Ureter (tissue), 1 donor: ENCODE measurements around the gene GRAP2. TPM values are rescaled to one million over a fixed set of nuclear protein-coding genes. Genes with fewer than 3 reads are reported as not detected.
"Not testable (repeated sequence)": the region's sequence is repeated elsewhere in the genome, so short reads cannot be mapped to it uniquely, and the experiment has no call there.

Source experiments
- DNase-seq: peaks from one replicate; pipeline ENCODE4 v3.0.0-alpha.2; 2020; ENCODE audit warnings: low spot score
- total RNA-seq: library from RNA; stranded (reverse); gene quantifications from one replicate; pipeline ENCODE4 v1.2.4, GENCODE V29; 2023
- donor health status: DM: yes; HTN: yes; CAD: no.

Gene GRAP2
- total RNA-seq, 1 donor from 2014 or later: 7.9 TPM

DNA sequence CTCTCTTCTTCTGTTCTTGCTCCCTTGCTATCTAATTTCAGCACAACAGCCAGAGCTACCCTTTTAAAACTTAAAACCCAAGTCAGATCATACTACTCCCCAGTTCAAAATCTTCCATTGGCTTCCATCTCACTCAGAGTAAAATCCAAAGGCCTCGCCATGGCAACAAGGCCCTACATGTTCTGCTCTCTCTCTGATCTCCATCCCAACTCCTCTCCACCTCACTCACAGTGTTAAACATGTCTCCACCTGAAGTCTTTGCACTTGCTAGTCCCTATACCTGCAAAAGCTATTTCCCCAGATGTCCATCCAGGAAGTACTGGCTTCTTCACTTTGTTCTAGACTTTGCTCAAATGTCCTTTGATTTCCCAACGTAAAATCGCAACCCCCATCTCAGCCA, 3.0 kb upstream of the GRAP2 start:
- DNase-seq: no peak

DNA sequence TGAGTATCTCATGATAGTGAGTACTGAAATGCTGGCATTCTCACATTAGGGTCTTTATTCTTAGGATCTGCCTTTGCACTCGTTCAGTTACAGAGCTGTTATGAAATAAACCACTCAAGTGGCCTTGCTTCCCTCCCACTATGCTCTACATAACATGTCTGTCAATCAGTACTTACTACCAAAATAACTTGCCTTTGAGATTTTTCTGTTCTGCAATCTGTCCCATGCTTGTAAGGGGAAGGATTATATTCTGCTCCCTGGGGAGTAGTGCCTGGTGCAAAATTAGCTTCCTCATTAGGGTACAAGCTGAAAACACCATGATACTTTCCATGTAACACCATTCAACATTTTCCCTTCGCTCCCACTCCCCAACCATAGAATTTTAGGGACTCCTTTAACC, 1.9 kb upstream of the GRAP2 start:
- no peak for DNase-seq

DNA sequence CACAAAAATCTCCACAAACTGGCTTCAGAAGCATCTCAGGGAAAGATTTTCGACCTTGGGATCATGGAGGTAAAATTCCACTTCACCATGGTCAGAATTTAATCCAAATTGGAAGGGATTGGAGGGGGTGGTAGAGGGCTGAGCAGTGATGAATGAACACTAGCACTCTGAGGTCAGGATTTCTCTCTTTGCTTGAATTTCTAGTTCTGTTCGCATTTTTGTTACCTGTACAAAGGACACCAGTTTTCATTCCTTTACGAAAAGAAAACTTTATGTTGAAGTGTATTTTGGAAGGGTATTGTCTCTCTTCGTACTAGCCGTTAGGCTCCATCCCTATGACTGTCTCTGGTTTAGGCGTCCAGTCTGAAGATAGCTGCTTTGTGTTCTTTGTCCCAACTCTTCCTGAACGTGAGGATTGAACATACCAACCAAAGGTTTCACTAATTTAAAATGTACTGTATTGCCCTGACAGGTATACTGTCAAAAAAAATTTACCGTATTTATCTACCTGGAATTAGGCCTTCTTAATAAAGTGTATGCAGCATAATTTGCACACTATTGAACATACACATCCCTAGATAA, 772 bp downstream of the GRAP2 start:
- no peak for DNase-seq

DNA sequence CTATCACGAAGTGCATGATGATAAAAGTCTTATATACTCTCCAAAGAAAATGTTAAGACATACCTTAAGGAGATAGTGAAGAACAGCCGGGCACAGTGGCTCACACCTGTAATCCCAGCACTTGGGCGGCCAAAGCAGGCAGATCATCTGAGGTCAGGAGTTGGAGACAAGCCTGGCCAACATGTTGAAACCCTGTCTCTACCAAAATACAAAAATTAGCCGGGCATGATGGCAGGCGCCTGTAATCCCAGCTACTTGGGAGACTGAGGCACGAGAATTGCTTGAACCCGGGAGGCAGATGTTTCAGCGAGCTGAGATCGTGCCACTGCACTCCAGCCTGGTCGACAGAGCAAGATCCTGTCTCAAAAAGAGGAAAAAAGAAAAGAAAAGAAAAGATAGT, 3.1 kb downstream of the GRAP2 start:
- DNase-seq: not testable (repeated sequence)

DNA sequence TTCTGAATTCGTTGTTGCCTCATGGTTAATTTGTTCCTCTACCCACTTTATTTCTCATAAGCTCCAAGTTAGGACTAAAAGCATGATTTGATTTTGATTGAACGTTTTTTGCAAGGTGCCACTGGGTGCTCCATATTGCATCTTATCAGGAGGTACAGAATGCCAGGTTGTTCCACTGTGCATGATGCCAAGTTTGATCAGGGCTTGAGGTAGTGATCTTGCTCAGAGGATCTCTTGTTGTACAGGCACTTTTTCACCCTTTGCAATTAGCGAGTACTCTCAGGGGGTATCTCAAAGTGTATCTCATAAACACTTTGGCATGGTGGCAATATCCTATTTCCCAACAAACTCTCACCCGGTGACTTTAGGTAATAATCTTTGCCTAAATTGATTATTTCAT, 4.0 kb downstream of the GRAP2 start:
- DNase-seq: no peak

DNA sequence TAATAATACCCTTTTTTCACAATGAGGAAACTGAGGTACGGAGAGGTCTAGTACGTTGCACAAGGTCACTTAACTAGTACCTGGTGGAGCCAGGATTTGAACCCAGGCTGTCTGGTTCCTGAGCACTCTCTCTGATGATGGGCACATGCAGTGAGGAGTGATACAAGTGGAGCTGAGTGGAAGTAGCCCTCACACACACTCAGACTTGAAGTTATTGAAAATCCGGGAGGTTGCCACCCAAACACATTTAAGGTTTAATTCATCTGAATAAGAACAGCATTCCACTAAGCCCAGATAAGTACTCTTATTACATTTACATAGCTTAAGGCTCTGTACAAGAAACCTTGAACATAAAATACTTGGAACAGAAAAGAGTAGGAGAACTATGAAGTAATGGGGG, 4.8 kb downstream of the GRAP2 start:
- no peak for DNase-seq

DNA sequence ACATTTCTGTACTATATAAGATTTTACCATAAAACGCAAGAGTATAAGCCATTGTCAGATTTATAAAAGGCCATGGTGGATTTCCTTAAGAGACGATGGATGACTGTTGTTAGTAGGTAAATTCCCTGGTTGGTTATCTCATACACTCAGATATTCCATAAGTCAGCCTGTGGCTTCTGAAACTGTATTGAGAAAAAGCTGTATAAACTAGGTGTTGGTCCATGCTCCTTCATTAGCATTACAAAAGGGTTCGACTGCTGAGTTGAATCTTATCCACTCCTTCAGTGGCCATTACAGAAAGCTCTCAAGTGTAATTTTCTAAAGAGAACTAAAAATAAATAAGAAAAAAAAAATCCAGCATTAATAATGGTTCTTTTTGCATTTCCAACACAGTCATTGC, 5.3 kb downstream of the GRAP2 start:
- no peak for DNase-seq

DNA sequence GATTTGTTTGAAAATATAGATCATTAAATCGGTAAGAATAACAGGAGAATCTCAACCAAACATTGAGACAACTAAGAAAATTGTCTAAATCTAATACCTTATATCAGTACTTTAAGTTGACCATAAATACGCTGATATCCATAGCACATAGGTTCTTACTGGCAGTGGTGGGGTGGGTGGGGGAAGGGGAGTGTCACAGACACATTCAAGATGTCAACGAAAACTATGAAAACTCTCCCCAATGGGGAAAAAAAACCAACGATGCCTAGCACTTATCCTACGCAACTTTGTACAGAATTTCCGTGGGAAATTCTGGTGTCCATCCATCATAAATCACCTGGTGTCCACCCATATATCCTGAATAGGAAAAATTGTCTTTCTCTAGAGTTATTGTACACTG, 6.2 kb downstream of the GRAP2 start:
- DNase-seq: no peak

DNA sequence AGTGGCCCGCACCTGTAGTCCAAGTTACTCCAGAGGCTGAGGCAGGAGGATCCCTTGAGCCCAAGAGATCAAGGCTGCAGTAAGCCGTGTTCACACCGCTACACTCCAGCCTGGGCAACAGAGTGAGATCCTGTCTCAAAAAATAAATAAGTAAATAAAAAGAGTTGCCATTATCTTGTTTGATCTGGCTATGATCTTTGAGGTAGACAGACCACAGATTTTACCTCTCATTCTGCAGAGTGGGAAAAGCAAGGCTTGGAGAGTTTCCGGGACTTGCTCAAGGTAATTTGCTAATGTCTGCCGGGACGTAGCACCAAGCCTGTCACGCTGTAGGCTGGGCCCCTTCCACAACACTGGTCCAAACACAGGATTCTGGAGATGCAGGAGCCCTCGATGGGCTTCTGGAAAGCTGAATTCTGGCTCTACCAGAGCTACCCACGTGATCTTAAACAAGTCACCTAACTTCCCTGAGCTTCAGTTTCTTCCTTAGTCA, 6.8 kb downstream of the GRAP2 start:
- DNase-seq: no peak

DNA sequence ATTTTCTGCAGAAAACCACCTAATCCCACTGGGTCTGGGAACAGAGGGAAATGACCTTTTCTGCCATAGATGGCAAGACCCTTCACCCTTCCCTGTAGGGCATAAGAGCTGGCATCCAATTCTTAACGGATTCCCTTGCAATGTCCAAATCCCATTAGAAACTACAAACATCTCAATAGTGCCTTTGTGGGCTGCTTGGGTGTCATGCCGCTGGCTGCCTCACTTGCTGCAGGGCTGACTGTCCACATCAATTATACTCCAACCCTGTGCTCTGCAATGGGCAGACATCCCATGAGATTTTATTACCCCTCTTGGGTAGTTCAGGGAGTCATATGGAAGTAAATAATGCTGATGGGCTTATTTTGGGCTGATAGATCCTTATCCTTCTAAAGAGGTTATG, 7.3 kb downstream of the GRAP2 start:
- no peak for DNase-seq

DNA sequence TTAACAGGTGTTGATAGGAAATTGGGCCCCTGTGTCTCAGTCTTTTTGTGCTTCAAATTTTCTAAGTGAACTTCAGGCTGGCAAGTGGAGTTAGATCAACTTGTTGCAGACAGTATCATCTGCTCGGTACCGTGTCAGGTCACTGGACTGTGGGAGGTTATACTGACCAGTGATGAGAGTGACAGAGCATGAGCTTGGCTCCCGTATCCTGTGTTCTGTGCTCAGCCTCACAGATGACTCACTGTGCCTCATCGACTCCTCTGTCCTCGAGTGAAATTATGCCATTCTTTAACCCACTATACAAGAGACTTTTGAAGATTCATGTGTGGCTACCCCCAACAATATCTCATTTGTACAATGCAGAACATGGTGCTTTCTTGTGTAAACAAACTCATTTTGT, 7.9 kb downstream of the GRAP2 start:
- DNase-seq: no peak

DNA sequence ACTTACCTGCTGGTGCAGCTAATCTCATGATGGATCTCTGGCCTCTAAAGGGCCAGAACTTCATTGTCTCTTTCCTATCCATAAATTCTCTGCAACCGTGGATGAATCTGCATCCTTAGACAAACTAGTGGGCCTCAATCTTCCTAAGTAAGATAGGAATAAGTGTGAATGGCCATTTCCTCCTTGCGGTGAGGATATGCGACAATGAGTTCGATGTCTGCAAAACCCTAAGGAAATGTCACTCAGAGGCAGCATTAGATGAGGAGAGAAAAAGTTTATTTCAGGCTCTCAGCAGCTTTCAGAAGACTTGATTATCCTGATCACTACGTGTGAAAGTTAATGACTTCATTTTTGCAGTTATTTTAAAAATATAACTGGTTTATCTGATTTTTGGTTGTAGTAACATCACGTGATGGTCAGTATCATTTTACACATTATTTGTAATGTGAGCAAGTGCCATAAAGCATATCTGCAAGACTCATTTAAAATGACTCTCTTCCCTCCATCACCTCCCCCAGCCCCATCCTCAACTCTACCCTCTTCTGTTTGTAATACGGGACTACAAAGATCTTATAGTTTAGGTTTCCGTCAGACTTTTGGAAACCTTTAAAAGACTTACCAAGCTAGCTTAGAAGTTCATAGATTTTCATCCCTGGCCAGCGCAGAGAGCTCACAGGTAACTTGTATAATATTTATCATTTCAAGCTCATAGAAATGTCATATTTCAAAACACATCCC, 10.2 kb downstream of the GRAP2 start:
- no peak for DNase-seq

DNA sequence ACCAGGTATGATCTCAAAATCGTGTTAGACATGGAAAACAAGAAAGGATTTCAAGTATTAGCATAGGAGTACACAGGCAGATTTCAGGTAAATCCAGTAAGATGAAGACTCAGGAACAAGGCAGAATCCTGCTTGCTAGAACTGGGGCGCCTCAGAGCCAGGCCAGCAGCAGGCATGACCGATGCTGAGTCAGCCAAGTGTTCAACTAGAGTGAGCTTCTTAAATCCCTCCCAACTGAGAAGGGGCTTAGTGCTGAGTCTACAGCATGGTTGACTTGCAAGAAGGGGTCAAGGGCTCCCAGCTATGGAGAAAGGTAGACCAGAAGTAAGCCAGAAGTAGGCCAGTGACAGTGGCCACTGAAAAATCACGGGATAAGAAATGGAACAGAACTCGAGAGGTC, 12.4 kb downstream of the GRAP2 start:
- DNase-seq: no peak

DNA sequence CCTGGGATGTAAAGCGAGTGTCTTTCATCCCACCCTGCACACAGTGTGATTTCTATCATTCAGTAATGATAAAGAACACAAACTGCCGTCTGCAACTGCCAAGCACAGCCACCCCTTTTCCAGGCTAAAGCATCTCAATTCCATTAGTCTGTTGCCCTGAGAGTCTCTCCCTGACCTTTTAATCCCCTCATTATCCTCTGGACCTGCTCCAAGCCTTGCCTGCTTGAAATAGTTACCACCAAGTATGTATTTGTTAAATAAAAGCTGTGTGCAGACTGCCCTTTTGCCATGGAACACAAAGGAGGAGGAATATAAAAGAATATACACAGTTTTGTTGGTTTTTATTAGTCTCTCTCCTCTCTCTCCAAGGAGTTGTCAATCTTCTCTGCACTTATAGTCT, 13.0 kb downstream of the GRAP2 start:
- DNase-seq: no peak

DNA sequence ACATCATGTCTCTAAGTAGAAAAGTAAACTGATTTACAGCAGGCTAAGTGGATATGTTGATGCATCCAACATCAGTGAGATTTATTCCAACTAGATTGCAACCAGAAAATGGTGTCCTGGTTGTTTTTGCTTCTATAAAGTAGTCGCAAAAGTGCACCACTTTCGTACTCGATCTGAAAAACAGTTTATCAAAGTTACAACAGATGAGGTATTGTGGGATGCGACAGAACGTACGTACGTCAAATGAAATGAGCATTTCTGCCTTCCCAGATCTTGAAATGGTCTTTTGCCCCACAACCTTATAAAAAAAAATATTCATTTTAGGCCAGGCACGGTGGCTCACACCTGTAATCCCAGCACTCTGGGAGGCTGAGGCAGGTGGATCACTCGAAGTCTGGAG, 13.7 kb downstream of the GRAP2 start:
- no peak for DNase-seq

DNA sequence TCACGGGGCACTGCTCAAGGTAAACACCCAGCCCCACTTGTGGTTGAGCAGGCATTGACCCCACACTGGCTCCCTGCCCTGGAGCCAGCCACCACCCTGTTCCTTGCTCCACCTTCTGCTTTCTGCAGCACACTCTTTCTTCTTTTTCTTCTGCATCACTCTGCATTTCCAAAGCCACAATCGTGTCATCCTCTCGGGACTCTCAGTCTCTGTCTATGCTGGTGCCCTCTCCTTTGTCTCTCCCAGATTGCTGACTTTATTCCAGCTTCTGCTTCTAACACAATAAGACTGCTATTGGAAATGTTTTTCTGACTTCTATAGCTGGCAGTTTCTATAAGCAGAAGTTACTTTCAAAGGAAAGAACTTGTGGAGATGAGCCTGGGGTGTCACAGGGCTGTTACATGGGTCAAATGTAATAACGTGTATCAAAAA, 14.4 kb downstream of the GRAP2 start:
- DNase-seq: no peak

DNA sequence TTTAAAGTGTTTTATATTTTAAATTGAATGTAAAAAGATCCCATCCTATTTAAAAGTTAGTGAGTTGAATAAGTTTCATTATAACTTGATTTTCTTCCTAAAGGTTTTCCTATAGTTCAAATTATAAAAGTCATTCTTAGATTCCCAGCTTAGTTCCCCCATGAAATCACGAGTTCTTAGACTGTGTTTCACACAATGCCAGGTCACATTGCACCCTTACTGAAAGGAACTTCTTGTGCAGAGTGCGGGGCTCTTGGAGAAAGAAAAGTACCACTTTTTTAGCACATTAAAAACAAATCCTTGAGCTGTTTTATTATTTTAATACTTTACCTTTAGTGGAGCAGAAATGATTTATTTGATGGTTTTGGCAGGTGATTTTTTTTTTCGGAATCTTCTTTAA, 15.6 kb downstream of the GRAP2 start:
- DNase-seq: no peak

DNA sequence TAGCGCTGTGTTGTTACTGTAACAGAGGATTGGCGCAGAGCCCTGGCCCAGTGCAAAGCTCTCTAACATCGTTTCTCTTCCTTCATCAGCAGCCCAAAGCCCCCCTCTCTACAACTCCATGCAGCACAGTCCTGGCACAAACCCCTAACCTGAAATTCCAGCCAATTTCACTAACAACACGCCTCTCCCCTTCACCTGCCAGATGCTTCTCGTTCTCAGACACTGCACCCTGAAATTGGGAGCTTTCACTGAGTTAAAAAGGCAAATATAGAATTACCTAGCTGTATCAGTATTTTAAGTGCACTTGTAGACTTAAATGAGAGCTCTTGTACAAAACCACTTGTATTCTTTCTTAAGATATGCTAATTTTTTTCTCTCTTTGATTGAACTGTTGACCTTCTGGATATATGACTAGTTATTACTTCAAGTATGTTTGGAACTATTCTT, 16.3 kb downstream of the GRAP2 start:
- no peak for DNase-seq

DNA sequence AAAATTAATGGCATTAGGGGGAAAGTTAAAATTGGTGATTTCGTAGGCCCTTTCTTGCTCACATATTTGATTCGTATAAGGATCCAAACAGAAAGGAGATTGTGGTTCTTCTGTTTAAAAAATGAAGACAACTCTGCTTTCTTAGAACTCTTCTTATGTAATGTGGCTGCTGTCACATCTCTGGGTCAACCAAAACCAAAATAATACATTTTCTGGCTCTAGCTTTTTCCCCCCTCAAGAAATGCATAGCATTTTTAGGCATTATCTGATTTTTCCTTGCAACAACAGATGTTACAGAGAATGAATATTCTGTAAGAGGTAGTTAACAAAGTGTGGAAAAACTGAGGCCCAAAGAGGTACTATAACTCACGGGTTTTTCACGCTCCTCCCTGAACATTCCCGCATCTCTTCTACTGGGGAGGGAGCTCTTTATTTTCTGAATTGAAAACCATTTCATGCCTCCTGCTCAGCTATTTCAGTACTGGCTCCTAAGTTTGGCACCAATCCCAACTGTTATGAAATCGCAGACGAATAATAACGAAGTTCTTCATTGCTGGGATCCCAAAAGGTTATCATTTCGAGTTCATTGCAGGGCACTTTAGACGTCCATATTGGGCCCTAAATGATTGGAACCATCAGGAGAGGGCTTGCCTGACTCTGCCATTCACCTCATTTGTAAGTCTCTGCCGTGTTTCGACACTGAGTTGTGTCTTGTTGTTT, 17.1 kb downstream of the GRAP2 start:
- no peak for DNase-seq

DNA sequence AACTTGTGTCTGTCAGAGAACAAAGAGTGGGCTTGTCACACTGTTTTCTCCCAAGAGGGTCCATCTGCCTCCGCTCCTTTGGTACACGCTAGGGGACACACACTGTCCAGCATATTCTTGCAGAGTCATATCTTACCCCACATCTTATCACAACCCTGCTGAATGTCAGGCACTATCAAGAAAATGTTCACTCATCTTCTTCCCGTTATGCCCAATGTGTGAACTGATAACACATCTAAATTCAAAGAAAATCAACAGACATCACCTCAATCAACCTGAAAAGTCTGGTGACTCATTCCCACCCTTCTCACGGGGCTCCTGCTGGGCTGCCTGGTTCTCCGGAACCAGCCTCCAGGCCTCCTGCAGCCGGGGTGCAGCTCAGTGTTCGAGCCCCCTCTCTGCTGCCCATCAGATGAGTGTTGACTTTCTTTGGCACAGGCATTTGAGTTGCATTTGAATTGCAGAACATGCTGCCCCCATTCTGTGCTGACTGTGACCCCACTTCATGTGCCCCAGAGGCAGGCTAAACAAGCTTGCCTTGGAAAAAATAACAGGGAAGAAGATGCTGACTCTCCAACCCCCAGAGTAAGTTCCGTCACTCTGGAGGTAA, 19.4 kb downstream of the GRAP2 start:
- DNase-seq: no peak

DNA sequence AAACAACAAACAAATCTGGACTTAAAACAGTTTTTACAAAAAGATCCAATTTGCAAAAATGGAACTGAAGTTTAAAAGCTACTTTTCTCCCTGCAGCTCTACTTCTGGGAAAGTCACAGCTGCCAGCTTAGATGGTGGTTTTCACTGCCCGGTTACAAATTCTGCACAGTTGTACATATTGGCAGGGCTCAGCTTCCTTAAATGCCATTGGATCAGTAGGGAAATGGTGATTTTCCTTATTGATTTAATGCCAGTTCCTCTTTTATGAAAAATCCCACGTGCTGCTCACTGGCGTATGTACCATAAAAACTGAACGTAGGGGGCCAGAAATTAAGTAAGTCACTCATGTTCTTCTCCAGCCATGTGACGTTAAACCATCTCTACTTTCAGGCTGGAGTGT, 22.8 kb downstream of the GRAP2 start:
- no peak for DNase-seq

DNA sequence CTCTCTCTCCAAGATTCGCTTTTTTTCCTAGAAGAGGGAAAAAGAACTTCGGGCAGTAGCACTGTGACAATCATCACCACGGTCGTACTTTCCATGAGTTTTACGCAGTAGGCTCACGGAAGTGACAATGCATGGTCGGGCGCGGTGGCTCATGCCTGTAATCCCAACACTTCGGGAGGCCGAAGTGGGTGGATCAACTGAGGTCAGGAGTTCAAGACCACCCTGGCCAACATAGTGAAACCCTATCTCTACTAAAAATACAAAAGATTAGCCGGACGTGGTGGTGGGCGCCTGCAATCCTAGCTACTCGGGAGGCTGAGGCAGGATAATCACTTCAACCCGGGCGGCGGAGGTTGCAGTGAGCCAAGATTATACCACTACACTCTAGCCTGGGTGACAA, 23.4 kb downstream of the GRAP2 start:
- DNase-seq: no peak

DNA sequence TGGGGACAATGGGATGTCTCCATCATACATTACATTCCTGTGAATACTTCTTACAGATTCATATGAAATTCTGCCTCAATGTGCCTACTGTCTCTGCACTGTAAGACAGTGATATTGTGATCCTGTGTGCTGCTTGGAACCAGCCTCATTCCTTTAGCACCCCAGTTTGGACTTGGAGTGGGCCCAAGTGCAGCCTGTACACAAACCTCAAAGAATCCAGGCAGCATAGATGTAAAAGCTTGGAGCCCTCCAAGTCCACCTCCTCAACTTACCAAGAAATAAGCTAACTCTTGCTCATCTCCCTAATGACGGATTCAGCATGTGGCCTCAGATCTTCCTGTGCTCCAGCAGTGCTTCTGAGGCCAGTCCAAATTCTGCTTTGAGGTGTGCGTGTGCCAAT, 24.4 kb downstream of the GRAP2 start:
- DNase-seq: no peak
